Measurements from ENCODE around the gene SERPINB3.
"Not testable (repeated sequence)": the region's sequence is repeated elsewhere in the genome, so short reads cannot be mapped to it uniquely, and the experiment has no call there.

Gene SERPINB3

GRCh38 chr18:63644694-63645093, 17.0 kb downstream of the SERPINB3 start:
- DNase-seq, result not testable (repeated sequence)

- DNase-seq, result not testable (repeated sequence)
Measured at GRCh38 chr18:63644142-63644541, 17.6 kb downstream of the SERPINB3 start, which contains the start of gene SERPINB4. TSS of gene SERPINB4 (minus strand) at chr18:63644256. CDS start at chr18:63643577, 679 bp downstream.

- not testable (repeated sequence) for DNase-seq
Measured at GRCh38 chr18:63642668-63643356, 18.9 kb downstream of the SERPINB3 start.

GRCh38 chr18:63641157-63641680, 20.5 kb downstream of the SERPINB3 start:
- not testable (repeated sequence) for DNase-seq

GRCh38 chr18:63637703-63638102, 24.0 kb downstream of the SERPINB3 start:
- DNase-seq, result no peak

GRCh38 chr18:63627819-63628218, 33.9 kb downstream of the SERPINB3 start:
- DNase-seq, result no peak

GRCh38 chr18:63626431-63626830, 35.3 kb downstream of the SERPINB3 start:
- no peak for DNase-seq

GRCh38 chr18:63624863-63625262, 36.8 kb downstream of the SERPINB3 start:
- DNase-seq, result no peak

- DNase-seq, result no peak
Measured at GRCh38 chr18:63619661-63620060, 42.0 kb downstream of the SERPINB3 start.

- DNase-seq, result no peak
Measured at GRCh38 chr18:63617915-63618234, 43.8 kb downstream of the SERPINB3 start.

- peak; percentile 21 for DNase-seq
Measured at GRCh38 chr18:63617049-63617914, 44.4 kb downstream of the SERPINB3 start.

- no peak for DNase-seq
Measured at GRCh38 chr18:63613420-63613819, 48.3 kb downstream of the SERPINB3 start.

- no peak for DNase-seq
Measured at GRCh38 chr18:63606526-63606925, 55.2 kb downstream of the SERPINB3 start.
